Tongue (tissue), 2 donors: ENCODE measurements around the gene ARMC6. TPM values are rescaled to one million over a fixed set of nuclear protein-coding genes. Genes with fewer than 3 reads are reported as not detected.

ENCODE experiments used
- DNase-seq: peaks from one replicate; pipeline ENCODE4 v3.0.0-alpha.2; 2015
- total RNA-seq: library from RNA; depleted of rRNA; stranded (reverse); fragments of >200 nt; gene quantifications from one replicate; pipeline ENCODE4 v1.2.3, GENCODE V29; 2014

Gene ARMC6
- total RNA-seq, 1 donor from 2014 or later, result 25.7 TPM

- DNase-seq, result no peak
These were observed 22.3 kb downstream of the ARMC6 start for GRCh38 chr19:19055701-19056100.

GRCh38 chr19:19056636-19057275 lies 23.4 kb downstream of the ARMC6 start:
- peak; percentile 46 for DNase-seq

- DNase-seq, result no peak
These were observed 23.9 kb downstream of the ARMC6 start for GRCh38 chr19:19057317-19057716.

- no peak for DNase-seq
These were observed 24.3 kb downstream of the ARMC6 start for GRCh38 chr19:19057720-19058119.

- no peak for DNase-seq
These were observed 25.8 kb downstream of the ARMC6 start for GRCh38 chr19:19059018-19059836.

GRCh38 chr19:19059837-19060611 lies 26.6 kb downstream of the ARMC6 start:
- DNase-seq, result peak; percentile 28

- no peak for DNase-seq
These were observed 28.1 kb downstream of the ARMC6 start for GRCh38 chr19:19061506-19061905.

GRCh38 chr19:19062454-19063182 lies 29.2 kb downstream of the ARMC6 start:
- DNase-seq, result no peak

- peak; percentile 100 for DNase-seq
These were observed 30.0 kb downstream of the ARMC6 start, which contains the start of gene SLC25A42 for GRCh38 chr19:19063183-19064097. Gene SLC25A42, plus strand, starts transcription at chr19:19063994. Its CDS starts 32,131 bp downstream, at chr19:19096125.

- no peak for DNase-seq
These were observed 30.8 kb downstream of the ARMC6 start for GRCh38 chr19:19064098-19064722.

GRCh38 chr19:19064811-19065745 lies 31.7 kb downstream of the ARMC6 start:
- no peak for DNase-seq

GRCh38 chr19:19067276-19068072 lies 34.1 kb downstream of the ARMC6 start:
- DNase-seq, result peak; percentile 82

- DNase-seq, result peak; percentile 65
These were observed 35.6 kb downstream of the ARMC6 start for GRCh38 chr19:19068659-19069654.

- DNase-seq, result no peak
These were observed 38.5 kb downstream of the ARMC6 start for GRCh38 chr19:19071897-19072296.

- no peak for DNase-seq
These were observed 40.9 kb downstream of the ARMC6 start for GRCh38 chr19:19074196-19074882.

- no peak for DNase-seq
These were observed 41.7 kb downstream of the ARMC6 start for GRCh38 chr19:19075126-19075525.
